Measurements from ENCODE around the gene VSTM2L.
A peak's percentile ranks its signal among the peaks of the same experiment; 100 is the strongest.

Gene VSTM2L

DNA sequence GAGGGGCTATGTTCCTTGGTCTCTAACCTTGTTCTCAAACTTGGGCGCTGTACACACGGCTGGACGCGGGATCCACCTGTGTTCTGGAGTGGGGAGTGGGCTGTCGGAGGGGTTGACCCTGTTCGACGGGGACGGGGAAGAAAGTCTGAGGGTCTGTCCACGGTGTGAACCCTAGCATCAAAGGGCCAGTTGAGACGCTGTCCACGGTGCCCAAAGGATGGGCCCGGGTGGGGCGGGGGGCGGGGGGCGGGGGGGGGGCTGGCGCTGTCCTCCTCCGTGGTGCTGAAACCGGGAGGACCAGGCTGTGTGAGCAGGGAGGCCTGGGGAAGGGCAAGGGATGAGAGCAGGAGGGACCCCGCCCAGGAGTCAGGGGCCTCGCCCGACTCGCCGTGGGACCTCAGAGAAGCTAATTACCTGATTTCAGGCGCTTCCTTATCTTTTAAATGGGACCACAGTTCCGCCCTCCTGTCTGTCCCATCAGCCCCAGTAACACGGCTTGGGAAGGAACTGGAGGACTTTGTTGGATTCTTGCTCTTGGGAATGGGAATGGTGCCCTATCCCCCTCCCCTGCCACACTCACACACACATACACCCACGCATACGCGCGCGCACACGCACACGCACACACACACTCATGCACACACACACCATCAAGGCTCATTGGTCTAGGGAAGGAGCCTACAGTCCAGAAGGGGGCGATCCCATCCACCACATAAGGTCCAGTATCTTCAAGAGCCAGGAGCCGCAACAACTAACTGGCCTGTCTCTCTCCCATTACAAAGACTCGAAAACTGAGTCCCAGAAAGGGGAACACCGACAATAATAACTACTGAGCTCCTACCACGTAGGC, 1.0 kb upstream of the VSTM2L start:
- peak; percentile 47 for DNase-seq

GRCh38 chr20:37903317-37904007, 535 bp downstream of the VSTM2L start:
- no peak for DNase-seq

DNA sequence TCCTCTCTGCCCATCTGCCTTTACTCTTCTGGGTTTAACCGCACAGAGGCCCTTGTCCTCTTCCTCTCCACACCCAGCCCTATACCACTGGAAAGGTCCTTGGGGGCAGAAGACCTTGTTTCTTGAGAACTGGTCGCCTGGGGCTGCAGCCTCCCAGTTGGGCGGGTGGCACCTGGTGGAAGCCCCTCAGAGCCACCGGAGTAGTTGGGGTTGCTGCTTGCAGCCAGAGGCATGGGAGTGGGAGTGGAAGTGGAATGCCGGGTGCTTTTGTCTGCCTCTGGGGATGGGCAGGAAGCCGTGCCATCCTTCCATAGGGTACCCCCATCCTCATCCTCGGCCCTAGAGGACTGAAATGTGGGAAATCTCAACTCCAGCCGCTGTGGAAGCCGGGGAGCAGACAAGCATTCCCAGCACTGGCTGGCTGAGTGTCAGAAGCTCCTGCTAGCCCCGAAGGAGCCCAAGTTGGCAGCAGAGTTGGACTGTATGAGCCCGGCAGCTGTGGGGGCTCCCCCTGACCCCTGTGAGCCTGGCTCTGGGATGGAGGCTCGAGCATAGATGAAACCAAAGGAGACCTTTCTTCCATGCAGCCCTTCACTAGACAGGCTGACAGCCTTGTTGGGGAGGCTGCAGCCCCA, 1.2 kb downstream of the VSTM2L start:
- DNase-seq = no peak

- no peak for DNase-seq
Observed at GRCh38 chr20:37904845-37905373, 2.0 kb downstream of the VSTM2L start.

DNA sequence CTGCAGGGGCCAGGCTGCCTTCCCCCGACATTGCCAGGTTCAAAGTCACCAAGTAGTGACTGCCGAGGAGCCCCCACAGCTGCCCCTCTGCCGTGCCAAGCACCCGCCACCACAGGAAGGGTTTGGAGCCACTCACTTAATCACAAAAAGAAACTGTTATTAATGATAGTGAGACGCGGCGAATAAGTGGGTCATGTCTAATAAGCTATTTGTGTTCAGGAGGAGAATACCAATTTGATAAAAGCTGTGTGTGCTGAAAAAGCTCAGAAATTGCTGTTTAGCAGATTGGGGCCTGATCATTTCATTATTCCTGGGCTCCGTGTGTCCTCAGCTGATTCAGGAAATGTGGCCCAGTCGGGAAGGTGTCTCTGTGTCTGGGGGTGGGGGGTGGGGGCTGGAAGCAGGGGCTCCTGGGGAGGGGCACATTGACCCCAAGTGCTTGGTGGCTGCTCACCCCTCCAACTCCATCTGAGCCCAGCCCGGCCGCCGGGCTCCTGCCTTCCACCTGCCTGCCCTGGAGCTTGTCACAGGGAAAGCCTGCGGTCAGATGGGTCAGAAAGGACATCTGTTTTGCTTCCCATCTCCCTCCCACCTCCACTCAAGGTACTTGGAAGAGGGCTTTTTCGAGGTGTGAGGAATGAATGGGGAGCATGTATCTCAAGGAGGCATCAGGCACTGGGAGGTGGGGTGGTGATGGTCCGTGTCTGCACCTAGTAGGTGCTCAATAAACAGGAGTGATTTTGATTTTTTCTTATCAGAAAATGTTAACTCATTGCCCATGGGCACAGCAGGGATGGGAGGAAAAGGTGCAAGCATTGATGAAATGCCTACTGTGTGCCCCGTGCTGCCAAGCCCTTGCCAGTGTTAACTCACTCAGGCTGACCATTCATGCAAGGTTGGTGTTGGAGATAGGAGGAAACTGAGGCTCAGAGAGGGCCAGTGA, 3.0 kb downstream of the VSTM2L start:
- DNase-seq = no peak

DNA sequence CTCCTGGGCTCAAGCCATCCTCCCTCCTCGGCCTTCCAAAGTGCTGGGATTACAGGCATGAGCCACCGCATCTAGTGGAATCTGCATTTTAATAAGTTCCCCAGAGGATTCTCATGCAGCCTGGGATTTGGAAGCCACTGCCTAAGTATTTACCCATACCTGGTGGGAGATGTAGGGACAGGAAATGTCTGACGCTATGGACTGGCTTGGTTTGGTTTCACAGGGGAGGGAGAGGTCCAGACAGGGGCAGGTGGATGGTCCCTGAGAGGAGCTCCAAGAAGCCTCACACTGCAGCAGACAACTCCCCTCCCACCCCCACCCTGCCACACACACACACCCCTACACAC, 4.4 kb downstream of the VSTM2L start:
- no peak for DNase-seq

GRCh38 chr20:37907677-37908401, 4.9 kb downstream of the VSTM2L start:
- peak; percentile 51 for DNase-seq

GRCh38 chr20:37911261-37911660, 8.3 kb downstream of the VSTM2L start:
- DNase-seq = no peak

- DNase-seq = no peak
Observed at GRCh38 chr20:37911838-37912281, 8.9 kb downstream of the VSTM2L start.

DNA sequence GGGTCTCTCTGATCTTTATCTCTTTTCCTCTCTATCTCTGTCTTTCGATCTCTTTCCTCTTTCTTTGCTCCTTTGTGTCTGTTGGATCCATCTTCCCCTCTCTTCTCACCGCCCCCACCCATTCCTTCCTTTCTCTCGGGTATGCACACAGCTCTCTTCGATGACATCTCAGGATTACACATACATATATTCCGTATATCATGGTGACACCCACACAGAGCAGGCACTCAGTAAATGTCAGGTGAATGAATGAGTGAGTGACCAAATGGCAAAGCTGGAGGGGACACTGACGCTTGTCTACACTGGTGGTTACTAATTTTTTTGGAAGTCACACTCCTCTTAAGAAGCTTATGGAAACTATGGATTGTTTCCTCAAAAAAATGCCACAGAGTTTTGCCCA, 9.9 kb downstream of the VSTM2L start:
- no peak for DNase-seq

DNA sequence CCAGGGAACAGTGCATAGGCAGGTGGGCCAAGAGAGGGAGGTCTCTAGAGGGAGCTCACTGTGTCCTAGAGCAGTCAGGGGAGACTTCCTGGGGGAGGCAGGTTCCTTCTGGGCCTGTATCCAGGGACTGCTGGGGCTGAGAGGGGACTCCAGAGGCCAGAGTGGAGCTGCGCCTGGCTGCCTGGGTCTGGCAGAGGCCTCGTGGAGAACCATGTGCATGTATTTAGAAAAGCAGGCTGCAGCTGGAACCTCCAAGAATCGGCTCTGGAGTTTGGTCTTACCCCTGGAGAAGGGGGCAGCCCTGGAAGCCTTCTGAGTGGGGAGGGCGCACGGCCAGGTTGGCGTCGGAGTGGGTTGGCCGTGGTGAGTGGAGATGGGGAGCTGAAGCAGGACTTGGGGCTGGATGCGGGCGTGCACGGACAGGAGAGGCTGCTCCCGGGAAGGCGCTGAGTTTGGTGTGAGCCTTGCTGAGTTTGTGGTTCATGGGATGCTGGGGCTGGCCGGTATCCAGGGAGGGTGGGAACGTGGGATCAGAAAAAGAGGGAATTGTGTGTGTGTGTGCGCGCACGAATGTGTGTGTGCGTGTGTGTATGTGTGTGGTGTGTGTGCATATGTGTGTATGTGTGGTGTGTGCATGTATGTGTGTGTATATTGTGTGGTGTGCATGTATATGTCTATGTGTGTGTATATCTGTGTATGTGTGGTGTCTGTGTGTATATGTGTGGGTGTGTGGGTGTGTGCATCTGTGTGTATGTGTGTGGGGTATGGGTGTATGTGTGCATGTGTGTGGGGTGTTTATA, 10.8 kb downstream of the VSTM2L start:
- no peak for DNase-seq

- DNase-seq = no peak
Observed at GRCh38 chr20:37914367-37914671, 11.4 kb downstream of the VSTM2L start.

GRCh38 chr20:37914672-37915433, 11.9 kb downstream of the VSTM2L start:
- DNase-seq = no peak

GRCh38 chr20:37915434-37915787, 12.5 kb downstream of the VSTM2L start:
- no peak for DNase-seq

- no peak for DNase-seq
Observed at GRCh38 chr20:37915800-37916570, 13.1 kb downstream of the VSTM2L start.

DNA sequence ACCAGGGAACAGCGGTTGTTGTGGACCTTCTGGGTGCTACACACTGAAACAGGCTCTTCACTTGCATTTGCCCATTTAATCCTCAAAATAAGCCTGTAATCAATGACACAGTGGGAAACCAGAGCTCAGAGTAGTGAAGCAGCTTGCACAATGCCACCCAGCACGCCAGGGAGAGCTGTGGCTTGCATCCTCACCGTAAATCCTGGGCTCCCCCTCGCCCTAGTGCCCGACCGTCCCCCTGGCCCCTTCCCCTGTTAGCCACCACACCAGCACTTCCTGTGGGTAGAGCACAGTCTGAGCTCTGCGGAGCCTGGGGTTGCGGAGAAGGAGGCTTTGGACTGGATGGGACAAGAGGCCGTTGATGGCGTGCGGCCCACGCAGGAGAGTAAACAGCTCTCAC, 14.5 kb downstream of the VSTM2L start:
- DNase-seq = no peak

DNA sequence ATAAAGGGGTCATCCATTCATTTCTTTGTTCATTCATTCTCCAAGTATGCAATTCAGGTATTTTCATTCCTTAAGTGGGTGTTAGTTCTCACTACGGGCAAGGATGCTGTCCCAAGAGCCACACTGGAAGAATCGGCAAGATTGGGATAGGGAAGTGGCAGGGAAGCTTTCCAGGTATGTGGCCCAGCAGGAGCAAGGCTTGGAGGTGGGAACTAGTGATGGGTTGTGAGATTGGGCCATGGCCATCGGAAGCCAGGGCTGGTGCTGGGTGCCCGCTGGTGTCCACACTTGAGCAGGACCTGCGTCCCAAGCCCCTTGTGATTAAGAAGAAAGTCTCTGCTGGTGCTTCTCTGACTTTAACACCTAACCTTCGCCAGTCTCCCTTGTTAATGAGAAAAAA, 15.1 kb downstream of the VSTM2L start:
- DNase-seq = no peak

GRCh38 chr20:37919389-37920040, 16.6 kb downstream of the VSTM2L start:
- DNase-seq = no peak

GRCh38 chr20:37920270-37920669, 17.3 kb downstream of the VSTM2L start:
- no peak for DNase-seq

All from NCI-H2029 (cell line).